GM06990 (cell line): ENCODE data around the gene GARIN5A.

Experiments used
- DNase-seq: peaks from one replicate; pipeline ENCODE4 v3.0.0-alpha.2; 2011; ENCODE audit not compliant: insufficient read length; ENCODE audit errors: extremely low read depth
- H3K27me3 ChIP-seq: replicated peaks from 2 replicates; pipeline ENCODE4 v1.6.0; 2011; ENCODE audit warnings: low read length; ENCODE audit not compliant: control insufficient read depth, insufficient read depth
- H3K36me3 ChIP-seq: 2 replicates; pipeline ENCODE4 v1.5.1; 2011; ENCODE audit warnings: low read length; ENCODE audit not compliant: control insufficient read depth, insufficient read depth
- H3K4me3 ChIP-seq: replicated peaks from 2 replicates; pipeline ENCODE4 v1.5.1; 2011; ENCODE audit warnings: low read depth, mild to moderate bottlenecking, control low read depth, low read length
- TF ChIP-seq, protein P1 (sequence below): IDR thresholded peaks from 2 replicates; pipeline ENCODE4 v1.5.1; 2011; ENCODE audit warnings: low read length, control low read depth, mild to moderate bottlenecking, inconsistent platforms; ENCODE audit not compliant: insufficient read depth, poor library complexity, severe bottlenecking

The GARIN5A gene

DNA sequence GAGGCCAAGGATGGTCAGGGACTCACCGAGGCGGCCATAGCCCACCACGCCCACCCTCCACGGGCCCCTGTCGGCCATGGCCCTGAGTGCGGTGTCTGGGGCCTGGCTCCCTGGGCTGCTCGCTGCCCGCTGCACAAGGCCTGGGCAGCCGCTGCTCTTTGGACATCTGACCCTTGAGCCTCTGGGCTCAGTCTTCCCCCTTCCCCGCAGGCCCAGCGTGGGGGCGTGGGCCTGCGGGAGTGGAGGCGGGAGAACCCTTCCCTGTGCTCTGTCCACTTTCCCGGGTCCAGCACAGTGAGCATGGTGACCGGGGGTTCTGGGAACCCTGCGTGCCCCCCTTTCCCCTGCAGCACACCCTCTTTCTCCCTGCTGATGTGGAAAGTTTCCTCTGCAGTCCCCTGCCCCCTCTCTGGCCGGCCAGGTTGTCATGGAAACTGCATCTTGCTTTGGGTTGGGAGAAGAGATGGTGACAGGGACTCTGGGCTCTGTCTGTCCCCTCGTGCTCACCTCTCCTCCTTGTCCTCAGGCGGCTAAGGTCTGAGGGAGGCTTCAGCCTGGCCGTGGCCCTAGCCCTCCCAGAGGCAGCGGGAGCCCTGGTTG lies 37.2 kb upstream of the GARIN5A start, which contains the start of gene ASPDH:
ASPDH (minus strand) TSS at position 168 of the 600 bp plus-strand sequence; CDS start at position 78, 90 bp downstream.
- no peaks in the 10 kb centered on the region for H3K27me3 ChIP-seq
- H3K36me3 ChIP-seq = no peaks in the 10 kb centered on the region
- TF ChIP-seq, protein P1, sequence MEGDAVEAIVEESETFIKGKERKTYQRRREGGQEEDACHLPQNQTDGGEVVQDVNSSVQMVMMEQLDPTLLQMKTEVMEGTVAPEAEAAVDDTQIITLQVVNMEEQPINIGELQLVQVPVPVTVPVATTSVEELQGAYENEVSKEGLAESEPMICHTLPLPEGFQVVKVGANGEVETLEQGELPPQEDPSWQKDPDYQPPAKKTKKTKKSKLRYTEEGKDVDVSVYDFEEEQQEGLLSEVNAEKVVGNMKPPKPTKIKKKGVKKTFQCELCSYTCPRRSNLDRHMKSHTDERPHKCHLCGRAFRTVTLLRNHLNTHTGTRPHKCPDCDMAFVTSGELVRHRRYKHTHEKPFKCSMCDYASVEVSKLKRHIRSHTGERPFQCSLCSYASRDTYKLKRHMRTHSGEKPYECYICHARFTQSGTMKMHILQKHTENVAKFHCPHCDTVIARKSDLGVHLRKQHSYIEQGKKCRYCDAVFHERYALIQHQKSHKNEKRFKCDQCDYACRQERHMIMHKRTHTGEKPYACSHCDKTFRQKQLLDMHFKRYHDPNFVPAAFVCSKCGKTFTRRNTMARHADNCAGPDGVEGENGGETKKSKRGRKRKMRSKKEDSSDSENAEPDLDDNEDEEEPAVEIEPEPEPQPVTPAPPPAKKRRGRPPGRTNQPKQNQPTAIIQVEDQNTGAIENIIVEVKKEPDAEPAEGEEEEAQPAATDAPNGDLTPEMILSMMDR = no peak
- no peak within 1 kb of the TSS for H3K4me3 ChIP-seq
- DNase-seq = no peak

DNA sequence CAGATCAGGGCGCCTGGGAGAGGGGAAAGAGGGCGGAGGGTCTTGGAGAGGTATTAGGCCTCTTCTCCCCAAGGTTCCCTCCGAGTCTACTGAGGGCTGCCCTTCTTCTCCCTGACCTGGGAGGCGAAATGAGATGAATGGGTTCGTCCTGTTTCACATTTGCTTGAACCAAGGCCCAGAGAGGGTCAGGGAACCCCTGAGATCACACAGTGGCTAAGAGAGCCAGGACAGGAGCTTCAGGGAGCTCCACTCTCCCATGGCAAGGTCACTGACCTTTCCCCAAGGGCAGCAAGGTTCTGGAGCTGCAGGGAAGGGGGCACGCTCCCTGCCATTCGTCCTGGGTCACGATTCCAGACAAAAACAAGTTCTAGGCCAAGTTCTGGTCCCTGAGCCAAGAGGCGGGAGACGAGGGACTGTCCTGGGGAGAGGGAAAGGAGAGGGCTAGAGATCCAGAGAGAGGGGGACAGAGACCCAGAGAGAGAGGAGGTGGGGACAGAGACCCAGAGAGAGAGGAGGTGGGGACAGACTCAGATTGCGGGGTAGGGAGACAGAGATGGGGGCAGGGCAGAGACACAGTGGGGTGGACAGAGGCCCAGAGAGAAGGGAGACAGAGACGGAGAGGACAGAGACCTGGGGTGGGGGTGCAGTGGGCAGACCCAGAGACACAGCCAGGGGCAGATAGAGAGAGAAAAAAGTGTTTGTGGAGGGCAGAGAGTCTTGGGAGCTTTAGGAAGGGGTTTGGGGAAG lies 36.5 kb upstream of the GARIN5A start:
- Histone ChIP-seq H3K36me3 (no peaks in the 10 kb centered on the region), H3K4me3 (no peak overlapping the region), H3K27me3 (no peaks in the 10 kb centered on the region)
- DNase-seq = no peak
- TF ChIP-seq, protein P1 = no peak

DNA sequence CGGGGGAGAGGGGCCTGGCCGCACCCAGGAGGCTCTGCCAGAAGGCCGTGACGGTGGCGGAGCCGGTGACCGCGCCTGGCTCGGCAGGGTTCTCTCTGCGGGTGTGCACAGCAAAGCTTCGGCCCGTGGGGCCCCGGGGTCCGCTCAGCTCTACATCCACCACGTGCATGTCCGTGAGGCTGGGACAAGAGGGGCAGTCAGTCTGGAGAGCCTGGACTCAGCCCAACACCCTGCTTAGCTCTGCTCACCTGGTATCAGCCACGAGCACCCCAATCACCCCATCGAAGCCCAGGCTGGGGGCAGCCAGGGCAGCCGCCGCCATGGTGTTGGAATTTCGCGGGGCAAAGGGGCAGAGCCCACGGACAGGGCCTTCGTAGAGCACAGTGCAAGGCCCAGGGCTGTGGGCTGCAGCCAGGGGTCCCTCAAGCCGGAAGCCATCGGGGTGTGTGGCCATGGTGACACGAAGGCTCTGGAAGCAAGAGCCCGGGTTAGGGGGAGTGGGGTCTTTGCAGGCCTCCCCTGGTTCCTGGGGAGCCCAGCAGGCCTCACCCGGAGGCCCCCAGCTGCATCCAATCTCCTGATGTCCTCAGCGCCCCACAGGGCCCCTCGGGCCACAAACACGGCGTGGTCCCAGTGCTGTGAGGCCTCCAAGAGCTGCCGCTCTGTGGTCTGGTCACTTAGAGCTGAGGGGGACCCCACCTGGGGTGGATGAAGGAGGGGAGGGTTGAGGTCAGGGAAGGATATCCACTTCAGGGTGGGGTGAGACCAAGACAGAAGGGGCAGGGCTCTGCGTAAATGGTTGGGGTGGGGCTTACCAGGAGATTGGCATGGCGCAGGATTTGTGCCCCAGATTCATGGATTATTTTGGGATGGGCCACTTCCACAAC lies 35.7 kb upstream of the GARIN5A start:
- DNase-seq = no peak
- no peaks in the 10 kb centered on the region for H3K27me3 ChIP-seq
- peak overlapping the region; percentile 88 for H3K4me3 ChIP-seq
- TF ChIP-seq, protein P1 = no peak
- H3K36me3 ChIP-seq = no peaks in the 10 kb centered on the region

DNA sequence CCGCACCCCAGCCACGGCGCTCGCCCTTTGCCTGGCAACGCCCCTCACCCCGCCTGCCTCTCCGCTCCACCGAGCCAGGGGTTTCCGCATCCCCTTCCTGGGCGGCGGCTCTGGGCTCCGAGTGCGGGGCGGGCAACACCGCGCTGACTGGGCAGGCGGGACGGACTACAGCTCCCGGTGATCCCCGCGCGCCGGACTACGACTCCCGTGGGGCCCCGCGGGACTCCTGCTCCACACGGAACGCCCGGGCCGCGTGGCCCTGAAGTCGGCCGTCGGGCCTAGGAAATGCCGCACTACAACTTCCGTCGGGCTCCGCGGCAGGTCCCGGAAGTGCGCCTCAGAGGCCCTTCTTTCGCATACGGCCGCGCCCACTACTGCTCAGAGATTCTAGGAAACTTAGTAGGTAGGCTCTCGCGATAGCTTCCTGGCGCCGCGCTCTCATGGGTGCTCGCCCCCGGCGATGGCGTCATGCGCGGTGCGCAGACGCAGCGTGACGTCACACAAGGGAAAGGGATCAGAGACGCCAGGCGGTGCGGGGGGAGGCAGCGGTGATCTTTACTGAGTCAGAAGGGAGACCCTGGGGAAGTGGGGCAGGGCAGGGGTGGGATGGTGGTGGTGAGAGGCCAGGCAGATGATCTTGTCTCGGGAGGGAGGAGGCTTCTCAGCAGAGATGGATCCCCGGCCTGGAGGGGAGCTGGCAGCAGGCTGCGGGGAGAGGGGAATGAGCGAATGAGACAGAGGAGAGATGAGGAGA lies 34.6 kb upstream of the GARIN5A start, which contains the start of gene JOSD2:
JOSD2 (minus strand) TSS at position 123 of the 754 bp plus-strand sequence. CDS start 760 bp downstream, outside the sequence.
- Histone ChIP-seq H3K4me3 (peak within 1 kb of the TSS; percentile 88), H3K27me3 (no peaks in the 10 kb centered on the region), H3K36me3 (no peaks in the 10 kb centered on the region)
- TF ChIP-seq, protein P1 = no peak
- peak; percentile 99 for DNase-seq

DNA sequence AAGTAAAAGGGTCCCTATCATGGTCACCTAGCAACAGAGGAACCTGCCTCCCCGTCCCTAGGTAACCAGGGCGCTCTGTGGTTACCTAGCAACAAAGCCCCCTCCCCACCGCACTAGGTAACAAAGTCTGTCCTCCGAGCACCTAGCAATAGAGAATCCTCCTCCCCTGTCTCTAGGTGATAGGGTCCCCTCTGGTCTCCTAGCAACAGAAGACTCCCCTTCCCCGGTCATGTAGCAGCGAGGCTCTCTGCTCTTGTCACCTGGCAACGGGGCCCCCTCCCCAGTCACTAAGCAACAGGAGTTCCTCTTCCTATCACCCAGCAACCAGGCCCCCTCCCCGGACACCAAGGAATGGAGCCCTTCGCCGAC lies 34.0 kb upstream of the GARIN5A start:
- TF ChIP-seq, protein P1 = no peak
- no peak for DNase-seq
- Histone ChIP-seq H3K4me3 (peak overlapping the region; percentile 88), H3K36me3 (no peaks in the 10 kb centered on the region; the same call in 1 of the 2 replicates), H3K27me3 (no peaks in the 10 kb centered on the region)
